Skeletal muscle tissue (tissue), 4 donors: Measurements from ENCODE around the gene NSMF. TPM values are rescaled to one million over a fixed set of nuclear protein-coding genes. Genes with fewer than 3 reads are reported as not detected.
A peak's percentile ranks its signal among the peaks of the same experiment; 100 is the strongest.

Source experiments
- H3K27ac ChIP-seq: one replicate; pipeline ENCODE4 v1.7.0; 2013; ENCODE audit warnings: mild to moderate bottlenecking, low read depth, low read length, inconsistent platforms
- H3K27me3 ChIP-seq, 3 donors: one replicate each; pipeline ENCODE4 v1.7.0; 2013; ENCODE audit warnings: low read length in 3 of 3; ENCODE audit not compliant: control insufficient read depth in 3 of 3, insufficient read depth in 3 of 3
- H3K36me3 ChIP-seq, 3 donors: one replicate each; pipeline ENCODE4 v1.7.0; 2013; ENCODE audit warnings: low read length in 3 of 3; ENCODE audit not compliant: control insufficient read depth in 3 of 3, insufficient read depth in 3 of 3
- H3K4me1 ChIP-seq, 3 donors: one replicate each; pipeline ENCODE4 v1.7.0; 2013; ENCODE audit warnings: low read length in 3 of 3, mild to moderate bottlenecking in 3 of 3; ENCODE audit not compliant: control insufficient read depth in 3 of 3, insufficient read depth in 3 of 3
- H3K4me3 ChIP-seq, 3 donors: one replicate each; pipeline ENCODE4 v1.7.0; 2013; ENCODE audit warnings: low read length in 3 of 3
- H3K9ac ChIP-seq, 3 donors: one replicate each; pipeline ENCODE4 v1.7.0; 2013; ENCODE audit warnings: low read length in 3 of 3, mild to moderate bottlenecking in 3 of 3, moderate library complexity in 2 of 3, low read depth in 1 of 3
- H3K9me3 ChIP-seq, 3 donors: one replicate each; pipeline ENCODE4 v1.7.0; 2013; ENCODE audit warnings: low read length in 3 of 3; ENCODE audit not compliant: control insufficient read depth in 3 of 3
- total RNA-seq: library from RNA; depleted of rRNA; stranded (reverse); fragments of >200 nt; gene quantifications from one replicate; pipeline ENCODE4 v1.2.3, GENCODE V29; 2014
- donor health status: Osteomylitis.

Gene NSMF
- total RNA-seq, 1 donor from 2014 or later = 4.2 TPM

DNA sequence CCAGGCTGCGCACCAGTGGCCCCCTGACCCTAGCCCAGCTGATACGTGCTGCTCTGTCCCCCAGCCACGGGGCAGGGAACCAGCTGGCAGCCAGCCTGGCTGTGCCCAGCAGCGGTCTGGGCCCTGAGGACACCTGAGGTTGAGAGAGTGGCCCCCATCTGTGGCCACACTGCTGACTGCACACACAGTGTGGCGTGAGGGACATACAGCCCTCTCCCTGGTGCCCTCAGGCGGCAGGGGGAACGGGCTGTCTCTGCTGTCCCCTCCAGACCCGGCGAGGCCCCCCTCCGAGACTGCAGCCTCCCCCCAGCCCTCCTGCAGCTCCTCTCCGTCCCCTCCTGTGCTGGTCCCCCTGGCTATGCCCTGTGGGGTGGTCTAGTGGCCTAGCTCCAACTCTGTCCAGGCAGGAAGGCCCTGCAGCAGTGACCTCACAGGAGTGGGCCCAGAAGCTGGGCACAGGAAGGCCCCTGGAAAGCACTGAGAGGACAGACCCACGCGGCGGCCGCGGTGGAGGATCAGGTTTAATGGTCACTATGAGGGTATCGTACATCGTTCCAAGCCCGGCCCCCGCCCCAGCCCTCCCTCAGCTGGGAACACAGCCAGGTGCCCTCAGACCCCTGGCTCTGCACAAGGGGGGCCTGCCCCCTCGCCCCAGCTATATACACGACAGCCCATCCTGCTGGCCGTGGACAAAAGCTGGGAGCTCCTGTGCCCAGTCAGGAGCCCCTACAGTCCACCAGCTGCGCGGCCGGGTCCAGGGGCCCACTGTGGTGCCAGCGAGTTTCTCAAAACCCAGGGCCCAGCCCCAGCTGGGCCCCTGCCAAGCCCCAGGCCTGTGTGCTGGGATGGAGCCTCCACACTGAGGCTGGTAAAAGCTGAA lies 11.2 kb downstream of the NSMF start:
- peaks cover 0 to 8% (median 6%) of the 10 kb centered on the region in 3 donors for H3K27me3 ChIP-seq
- H3K36me3 ChIP-seq = peaks cover 0 to 7% (median 1%) of the 10 kb centered on the region in 3 donors
- H3K27ac ChIP-seq = no peak overlapping the region
- H3K4me1 ChIP-seq = peaks cover 3 to 7% (median 7%) of the 10 kb centered on the region in 3 donors
- peak overlapping the region in 1 of 3 donors; percentile 33 for H3K9ac ChIP-seq
- no peaks in the 10 kb centered on the region for H3K9me3 ChIP-seq
- no peak overlapping the region for H3K4me3 ChIP-seq

DNA sequence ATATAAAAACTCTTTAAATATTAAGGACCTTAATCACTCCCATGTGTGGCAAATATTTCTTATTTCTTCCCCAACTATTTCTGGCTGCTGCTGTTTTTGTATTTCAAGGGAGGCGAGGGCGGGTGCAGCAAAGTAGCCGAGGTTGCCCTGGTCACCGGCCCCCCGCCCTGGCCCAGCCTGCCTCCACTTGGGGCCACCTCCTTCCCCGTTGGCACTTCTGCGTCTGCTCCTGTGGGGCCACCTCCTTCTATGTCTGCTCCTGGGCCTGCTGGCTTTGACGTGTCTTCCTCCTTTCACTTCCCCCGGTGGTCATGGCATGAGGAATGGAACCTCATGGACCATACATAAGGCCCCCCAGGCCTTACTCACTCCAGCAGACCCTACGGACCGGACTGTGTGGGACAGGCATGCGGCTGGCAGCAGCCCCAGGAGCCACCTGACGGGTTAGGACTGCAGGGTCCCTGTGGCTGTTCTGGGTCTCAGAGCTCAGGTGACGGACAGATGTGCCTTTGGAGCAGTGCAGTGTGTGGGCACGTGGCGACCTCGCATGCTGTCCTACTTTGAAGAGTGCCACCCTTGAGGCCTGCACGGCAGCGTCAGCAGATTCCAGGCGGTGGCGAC lies 12.2 kb downstream of the NSMF start:
- Histone ChIP-seq H3K27ac (no peak overlapping the region), H3K4me1 (peaks cover 3 to 7% (median 7%) of the 10 kb centered on the region in 3 donors), H3K27me3 (peaks cover 0 to 10% (median 10%) of the 10 kb centered on the region in 3 donors), H3K9ac (no peak overlapping the region), H3K36me3 (peaks cover 0 to 3% (median 0%) of the 10 kb centered on the region in 3 donors), H3K9me3 (no peaks in the 10 kb centered on the region), H3K4me3 (no peak overlapping the region)

DNA sequence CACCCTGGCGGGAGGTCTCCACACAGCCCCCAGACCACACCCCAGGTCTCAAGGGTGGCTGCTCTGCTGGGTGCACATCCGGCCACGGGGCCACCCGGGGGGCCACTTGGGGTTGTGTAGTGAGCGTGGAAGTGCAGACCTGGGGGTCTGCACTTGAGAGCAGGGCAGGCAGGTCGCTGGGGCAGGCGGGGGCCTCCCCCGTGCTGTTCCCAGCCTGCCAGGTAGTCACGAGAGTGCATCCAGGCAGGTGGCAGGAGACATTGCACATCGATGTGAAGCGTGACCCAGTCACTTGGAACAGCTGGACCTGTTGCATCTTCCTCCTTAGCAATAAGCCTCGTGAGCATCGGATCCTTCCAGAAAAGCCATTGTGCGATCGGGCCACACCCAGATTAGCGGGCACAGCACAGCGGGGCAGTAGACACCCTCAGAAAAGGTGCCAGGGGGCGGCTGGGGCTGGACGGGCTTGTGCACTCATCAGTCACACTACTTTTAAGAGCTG lies 13.2 kb downstream of the NSMF start:
- H3K4me3 ChIP-seq = no peak overlapping the region
- H3K4me1 ChIP-seq = peaks cover 3 to 7% (median 7%) of the 10 kb centered on the region in 3 donors
- peaks cover 0 to 3% (median 0%) of the 10 kb centered on the region in 3 donors for H3K36me3 ChIP-seq
- no peak overlapping the region for H3K9ac ChIP-seq
- no peak overlapping the region for H3K27ac ChIP-seq
- peaks cover 0 to 11% (median 11%) of the 10 kb centered on the region in 3 donors for H3K27me3 ChIP-seq
- no peaks in the 10 kb centered on the region for H3K9me3 ChIP-seq

DNA sequence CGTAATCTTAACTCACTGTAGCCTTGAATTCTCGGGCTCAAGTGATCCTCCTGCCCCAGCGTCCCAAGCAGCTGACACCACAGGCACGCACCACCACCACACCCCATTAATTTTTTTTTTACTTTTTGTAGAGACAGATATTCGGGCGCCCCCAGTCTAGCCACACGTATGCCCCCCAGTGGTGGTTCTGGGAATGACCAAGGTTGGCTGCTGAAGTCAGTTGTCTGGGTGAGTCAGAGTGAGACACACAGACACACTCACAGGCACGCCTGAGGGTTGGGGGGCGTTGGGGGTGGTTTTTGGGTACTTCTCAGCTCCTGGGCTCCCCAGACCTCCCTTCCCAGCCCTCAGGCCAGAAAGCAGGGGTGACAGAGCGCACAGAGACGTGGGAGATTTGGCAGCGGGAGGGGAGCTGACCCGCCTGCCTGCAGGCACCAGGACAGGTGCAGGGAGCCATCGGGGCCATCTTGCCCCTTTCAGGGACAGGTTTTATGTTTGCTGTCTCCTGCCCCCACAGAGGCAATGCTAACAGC lies 13.8 kb downstream of the NSMF start:
- Histone ChIP-seq H3K4me3 (peak overlapping the region in 1 of 3 donors; percentile 6), H3K9ac (no peak overlapping the region), H3K4me1 (peaks cover 3 to 7% (median 7%) of the 10 kb centered on the region in 3 donors), H3K9me3 (no peaks in the 10 kb centered on the region), H3K27ac (no peak overlapping the region), H3K27me3 (peaks cover 0 to 11% (median 11%) of the 10 kb centered on the region in 3 donors), H3K36me3 (peaks cover 0 to 3% (median 0%) of the 10 kb centered on the region in 3 donors)

DNA sequence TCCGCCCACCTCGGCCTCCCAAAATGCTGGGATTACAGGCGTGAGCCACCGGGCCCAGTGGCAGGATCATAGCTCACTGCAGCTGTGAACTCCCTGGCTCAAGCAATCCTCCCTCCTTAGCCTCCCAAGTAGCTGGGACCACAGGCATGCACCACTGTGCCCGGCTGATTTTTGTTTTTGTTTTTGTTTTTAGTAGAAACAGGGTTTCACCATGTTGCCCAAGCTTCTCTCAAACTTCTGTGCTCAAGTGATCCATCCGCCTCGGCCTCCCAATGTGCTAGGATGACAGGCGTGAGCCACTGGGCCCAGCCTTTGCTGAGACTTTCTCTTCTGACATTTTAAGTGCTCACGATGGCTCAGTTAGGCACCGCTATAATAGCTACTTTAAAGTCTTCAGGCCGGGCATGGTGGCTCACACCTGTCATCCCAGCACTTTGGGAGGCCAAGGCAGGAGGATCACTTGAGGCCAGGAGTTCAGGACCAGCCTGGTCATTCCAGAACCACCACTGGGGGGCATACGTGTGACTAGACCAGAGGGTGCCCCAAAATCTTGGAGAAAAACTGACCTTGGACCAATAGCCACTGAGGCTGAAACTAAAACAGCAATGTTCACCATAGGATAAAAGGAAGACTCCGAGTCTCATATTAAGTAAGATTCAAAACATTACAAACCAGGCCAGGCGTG lies 14.9 kb downstream of the NSMF start:
- H3K27ac ChIP-seq = no peak overlapping the region
- H3K36me3 ChIP-seq = peaks cover 0 to 3% (median 0%) of the 10 kb centered on the region in 3 donors
- H3K9me3 ChIP-seq = no peaks in the 10 kb centered on the region
- no peak overlapping the region for H3K9ac ChIP-seq
- no peak overlapping the region for H3K4me3 ChIP-seq
- peaks cover 3 to 10% (median 10%) of the 10 kb centered on the region in 3 donors for H3K4me1 ChIP-seq
- peaks cover 4 to 15% (median 15%) of the 10 kb centered on the region in 3 donors for H3K27me3 ChIP-seq

DNA sequence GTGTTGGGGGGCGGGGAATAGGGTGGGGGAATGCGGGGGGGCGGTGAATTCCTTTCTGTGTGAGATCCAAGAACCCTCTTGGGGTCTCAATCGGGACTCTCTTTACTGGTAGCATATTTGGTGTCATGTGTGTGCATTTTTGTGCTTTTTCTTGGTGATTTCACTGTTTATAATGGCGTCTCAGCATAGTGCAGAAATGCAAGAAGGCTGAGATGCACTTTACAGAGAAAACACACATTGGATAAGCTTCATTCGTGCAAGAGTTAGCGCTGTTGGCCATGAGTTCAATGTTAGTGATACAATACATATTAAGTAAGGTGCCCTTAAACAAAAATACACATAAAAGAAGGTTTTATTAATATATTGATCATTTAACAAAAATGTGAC lies 17.2 kb downstream of the NSMF start:
- H3K27me3 ChIP-seq = peaks cover 21 to 38% (median 31%) of the 10 kb centered on the region in 3 donors
- H3K9ac ChIP-seq = no peak overlapping the region
- no peaks in the 10 kb centered on the region for H3K9me3 ChIP-seq
- H3K4me3 ChIP-seq = peak overlapping the region in 1 of 3 donors; percentile 14
- H3K27ac ChIP-seq = no peak overlapping the region
- no peaks in the 10 kb centered on the region for H3K36me3 ChIP-seq
- H3K4me1 ChIP-seq = peaks cover 3 to 23% (median 9%) of the 10 kb centered on the region in 3 donors

DNA sequence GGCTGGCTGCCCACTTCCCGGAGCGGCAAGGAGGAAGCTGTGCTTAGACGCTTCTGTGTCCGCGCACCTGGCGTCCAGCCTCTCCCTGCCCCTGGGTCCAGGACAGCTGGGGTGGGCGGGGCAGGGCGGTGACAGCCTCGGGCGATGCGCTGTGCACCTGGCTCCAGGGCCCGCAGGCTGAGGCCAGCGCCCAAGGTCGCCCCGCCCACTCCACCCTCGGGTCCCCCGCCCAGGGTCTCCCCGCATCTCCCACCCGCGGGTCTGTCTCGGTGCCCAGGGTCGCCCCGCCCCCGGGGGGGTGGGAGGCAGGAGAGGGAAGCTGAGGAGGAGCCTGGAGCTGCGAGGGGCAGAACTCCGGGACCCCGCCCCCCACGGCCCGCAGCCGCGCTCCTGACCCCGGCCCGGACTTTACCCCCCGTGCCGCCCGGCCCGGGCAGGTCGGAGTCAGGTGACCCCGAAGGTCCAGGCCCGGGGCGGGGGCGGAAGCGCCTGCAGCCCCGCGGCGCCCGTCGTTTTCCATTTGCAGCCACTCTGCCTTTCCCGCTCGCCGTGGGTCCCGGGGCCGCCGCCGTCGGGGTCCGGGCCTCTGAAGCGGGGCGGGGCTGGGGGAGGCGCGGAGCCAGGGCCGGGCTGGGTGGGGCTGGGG lies 17.7 kb downstream of the NSMF start, which contains the start of gene ENTPD8:
ENTPD8 (minus strand) TSS at position 69 of the 646 bp plus-strand sequence. CDS start 3,072 bp downstream, outside the sequence.
- no peak within 1 kb of the TSS for H3K9ac ChIP-seq
- peaks cover 22 to 43% (median 35%) of the 10 kb centered on the region in 3 donors for H3K27me3 ChIP-seq
- no peaks in the 10 kb centered on the region for H3K36me3 ChIP-seq
- H3K4me1 ChIP-seq = peaks cover 3 to 28% (median 11%) of the 10 kb centered on the region in 3 donors
- H3K4me3 ChIP-seq = peak within 1 kb of the TSS in 1 of 3 donors; percentile 14
- H3K27ac ChIP-seq = no peak within 1 kb of the TSS
- no peaks in the 10 kb centered on the region for H3K9me3 ChIP-seq

DNA sequence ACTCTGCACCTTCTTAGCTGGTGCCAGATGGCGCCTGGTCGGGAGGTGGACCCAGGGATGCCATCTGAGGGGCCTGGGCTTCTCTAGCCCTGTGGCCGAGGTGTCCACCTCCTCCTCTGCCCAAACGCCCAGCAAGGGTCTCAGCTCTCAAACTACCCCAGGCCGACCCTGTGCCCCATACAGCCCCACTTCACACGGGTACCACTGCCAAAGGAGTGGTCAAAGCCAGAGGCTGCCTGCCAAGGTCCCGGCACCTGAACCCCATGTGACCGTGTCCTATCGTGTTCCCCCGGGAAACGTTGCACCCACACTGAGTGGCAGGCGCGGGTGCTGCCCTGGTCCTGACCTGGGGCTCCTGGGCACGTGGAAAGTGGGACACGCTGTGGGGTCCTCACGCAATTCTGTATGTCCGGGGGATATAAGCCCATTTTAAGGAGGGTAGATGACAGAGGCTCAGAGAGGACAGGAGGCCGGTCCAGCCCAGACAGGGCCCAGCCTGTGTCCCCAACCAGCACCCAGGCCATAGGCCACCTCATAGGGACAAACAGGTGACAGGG lies 19.9 kb downstream of the NSMF start:
- no peaks in the 10 kb centered on the region for H3K9me3 ChIP-seq
- peaks cover 22 to 43% (median 34%) of the 10 kb centered on the region in 3 donors for H3K27me3 ChIP-seq
- H3K9ac ChIP-seq = peak overlapping the region in 1 of 3 donors; percentile 8
- no peaks in the 10 kb centered on the region for H3K36me3 ChIP-seq
- H3K4me1 ChIP-seq = peaks cover 0 to 32% (median 10%) of the 10 kb centered on the region in 3 donors
- H3K4me3 ChIP-seq = no peak overlapping the region
- no peak overlapping the region for H3K27ac ChIP-seq
